ENCODE data around the gene VSIR.

The VSIR gene

DNA sequence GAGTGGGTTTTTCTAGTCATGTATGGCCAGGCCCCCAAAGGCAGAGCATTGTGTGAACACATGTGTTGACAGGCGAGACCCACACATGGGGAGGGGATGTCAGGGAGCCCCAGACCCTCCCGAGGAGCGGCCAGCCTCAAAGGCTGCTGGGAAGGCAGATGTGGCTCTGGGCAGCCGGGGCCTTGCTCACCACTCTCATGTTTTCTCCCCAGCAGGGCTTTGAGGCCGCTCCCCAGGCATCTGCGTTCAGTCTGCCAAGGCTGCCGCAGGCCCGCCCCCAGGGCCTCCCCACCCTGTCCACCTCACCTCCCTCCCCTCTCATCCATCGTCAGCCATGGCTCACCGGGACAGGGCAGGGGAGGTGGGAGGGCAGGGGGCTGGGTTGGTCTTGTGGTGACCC lies 16.6 kb upstream of the VSIR start:
- DNase-seq (ENCODE audit: low read depth), result no peak
- TF ChIP-seq, protein P1, sequence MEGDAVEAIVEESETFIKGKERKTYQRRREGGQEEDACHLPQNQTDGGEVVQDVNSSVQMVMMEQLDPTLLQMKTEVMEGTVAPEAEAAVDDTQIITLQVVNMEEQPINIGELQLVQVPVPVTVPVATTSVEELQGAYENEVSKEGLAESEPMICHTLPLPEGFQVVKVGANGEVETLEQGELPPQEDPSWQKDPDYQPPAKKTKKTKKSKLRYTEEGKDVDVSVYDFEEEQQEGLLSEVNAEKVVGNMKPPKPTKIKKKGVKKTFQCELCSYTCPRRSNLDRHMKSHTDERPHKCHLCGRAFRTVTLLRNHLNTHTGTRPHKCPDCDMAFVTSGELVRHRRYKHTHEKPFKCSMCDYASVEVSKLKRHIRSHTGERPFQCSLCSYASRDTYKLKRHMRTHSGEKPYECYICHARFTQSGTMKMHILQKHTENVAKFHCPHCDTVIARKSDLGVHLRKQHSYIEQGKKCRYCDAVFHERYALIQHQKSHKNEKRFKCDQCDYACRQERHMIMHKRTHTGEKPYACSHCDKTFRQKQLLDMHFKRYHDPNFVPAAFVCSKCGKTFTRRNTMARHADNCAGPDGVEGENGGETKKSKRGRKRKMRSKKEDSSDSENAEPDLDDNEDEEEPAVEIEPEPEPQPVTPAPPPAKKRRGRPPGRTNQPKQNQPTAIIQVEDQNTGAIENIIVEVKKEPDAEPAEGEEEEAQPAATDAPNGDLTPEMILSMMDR (IDR thresholded peaks at IDR 0.05; ENCODE audit: insufficient read depth, low read depth, low read length, missing control alignments), result no peak
- no peak overlapping the region for H3K4me3 ChIP-seq (ENCODE audit: low read length)

DNA sequence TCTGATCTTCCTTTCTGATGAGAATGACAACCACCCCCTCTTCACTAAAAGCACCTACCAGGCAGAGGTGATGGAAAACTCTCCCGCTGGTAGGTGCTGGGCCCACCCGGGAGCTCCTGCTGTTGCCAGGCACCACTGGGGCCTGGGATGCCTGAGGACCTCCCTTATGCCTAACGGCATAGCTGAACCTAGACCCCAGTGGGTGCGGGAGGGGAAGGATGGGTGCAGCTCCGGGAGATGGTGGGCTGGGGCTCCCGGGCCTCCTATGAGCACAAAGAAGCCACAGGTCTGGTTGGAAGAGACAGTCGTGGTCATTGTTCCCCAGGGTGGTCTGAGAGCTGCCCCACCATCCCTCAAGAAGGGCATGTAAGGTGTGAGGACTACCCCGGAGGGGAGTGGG lies 15.6 kb upstream of the VSIR start:
- no peak overlapping the region for H3K4me3 ChIP-seq (ENCODE audit: low read length)
- DNase-seq (ENCODE audit: low read depth), result no peak

DNA sequence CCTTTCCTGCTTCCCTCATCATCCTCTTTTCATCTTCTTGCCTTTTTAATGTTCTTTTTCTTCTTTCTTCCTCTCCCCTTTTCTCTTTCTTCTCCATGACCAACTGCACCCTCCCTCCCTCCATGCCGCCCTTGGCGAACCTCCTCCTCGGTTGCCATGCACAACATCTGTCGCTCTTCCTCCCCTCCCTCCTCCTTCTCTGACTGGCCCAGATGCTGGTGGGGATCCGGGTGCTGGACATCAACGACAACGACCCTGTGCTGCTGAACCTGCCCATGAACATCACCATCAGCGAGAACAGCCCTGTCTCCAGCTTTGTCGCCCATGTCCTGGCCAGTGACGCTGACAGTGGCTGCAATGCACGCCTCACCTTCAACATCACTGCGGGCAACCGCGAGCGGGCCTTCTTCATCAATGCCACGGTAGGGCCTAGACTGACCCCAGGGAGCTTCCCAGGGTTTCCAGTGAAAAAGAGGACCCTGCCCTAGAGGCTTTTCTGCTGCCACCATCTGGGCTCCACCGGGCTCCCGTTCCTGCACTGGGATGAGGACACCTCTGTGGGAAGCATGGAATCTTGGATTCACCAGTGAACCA lies 11.5 kb upstream of the VSIR start:
- TF ChIP-seq, protein P1 (IDR thresholded peaks at IDR 0.05; ENCODE audit: insufficient read depth, low read depth, low read length, missing control alignments), result no peak
- no peak for DNase-seq (ENCODE audit: low read depth)
- no peak overlapping the region for H3K4me3 ChIP-seq (ENCODE audit: low read length)

More for the DNA sequence above, 15.6 kb upstream of the VSIR start:
- TF ChIP-seq, protein P1 (IDR thresholded peaks at IDR 0.05; ENCODE audit: insufficient read depth, low read depth, low read length, missing control alignments), result no peak

DNA sequence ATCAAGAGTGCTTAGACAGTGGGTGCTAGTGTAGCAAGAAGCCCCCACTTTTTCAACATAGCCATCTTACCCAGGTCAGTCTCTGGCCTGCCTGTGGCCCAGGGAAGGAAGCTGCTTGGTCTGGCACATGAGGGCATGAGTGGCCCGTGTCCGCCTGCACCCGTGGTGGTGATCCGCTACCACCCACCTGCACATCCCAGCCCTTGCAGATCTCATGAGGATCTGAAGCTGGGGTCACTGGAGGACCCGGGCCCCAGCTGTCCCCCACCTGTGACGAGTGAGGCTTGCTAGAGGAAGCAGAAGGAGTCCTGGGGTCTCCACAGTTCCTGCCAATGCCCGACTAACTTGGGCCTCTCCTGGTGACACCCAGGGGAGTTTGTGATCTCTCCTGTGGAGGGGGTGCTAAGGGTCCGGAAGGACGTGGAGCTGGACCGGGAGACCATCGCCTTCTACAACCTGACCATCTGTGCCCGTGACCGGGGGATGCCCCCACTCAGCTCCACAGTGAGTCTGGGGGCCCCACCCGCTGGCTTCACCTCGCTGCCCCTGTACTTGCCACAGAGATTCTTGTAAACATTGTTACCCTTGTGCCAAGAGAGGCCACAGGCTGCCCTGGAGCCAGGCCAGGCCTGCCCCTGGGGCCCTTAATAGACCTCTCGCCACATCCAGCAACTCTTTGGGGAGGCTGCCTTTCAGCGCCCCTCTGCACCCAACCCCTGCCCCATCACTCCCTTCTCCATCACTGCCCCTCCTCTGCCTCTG lies 10.8 kb upstream of the VSIR start:
- H3K4me3 ChIP-seq (ENCODE audit: low read length), result no peak overlapping the region
- DNase-seq (ENCODE audit: low read depth), result no peak
- TF ChIP-seq, protein P1 (IDR thresholded peaks at IDR 0.05; ENCODE audit: insufficient read depth, low read depth, low read length, missing control alignments), result no peak

DNA sequence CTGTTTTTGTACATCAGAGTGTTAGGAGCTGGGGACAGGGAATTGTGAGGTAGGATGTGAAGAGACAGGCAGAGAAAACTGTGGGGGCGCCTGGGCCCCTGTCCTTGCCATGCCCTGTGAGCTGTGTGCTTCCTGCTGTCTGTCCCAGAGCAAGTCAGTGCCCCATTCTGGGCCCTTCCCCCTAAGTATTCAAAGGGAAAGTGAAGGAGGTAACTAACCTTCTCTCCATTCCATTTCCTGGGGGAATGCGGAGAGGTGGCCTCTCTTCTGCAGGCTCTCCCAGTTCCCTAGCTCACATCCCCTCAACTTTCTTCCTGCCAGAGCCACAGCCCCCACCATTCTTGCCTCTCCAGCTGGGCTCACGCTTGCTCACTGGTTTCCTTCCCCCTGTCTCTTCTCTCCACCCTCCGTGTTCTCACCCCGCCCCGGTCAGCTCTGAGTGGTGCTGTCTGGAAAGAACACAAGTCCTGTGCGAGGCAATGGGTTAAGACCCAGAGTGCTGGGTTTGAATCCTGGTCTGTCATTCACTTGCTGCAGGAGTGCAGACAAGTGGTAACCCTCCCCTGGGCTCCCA lies 9.7 kb upstream of the VSIR start:
- no peak overlapping the region for H3K4me3 ChIP-seq (ENCODE audit: low read length)
- no peak for DNase-seq (ENCODE audit: low read depth)
- TF ChIP-seq, protein P1 (IDR thresholded peaks at IDR 0.05; ENCODE audit: insufficient read depth, low read depth, low read length, missing control alignments), result no peak

DNA sequence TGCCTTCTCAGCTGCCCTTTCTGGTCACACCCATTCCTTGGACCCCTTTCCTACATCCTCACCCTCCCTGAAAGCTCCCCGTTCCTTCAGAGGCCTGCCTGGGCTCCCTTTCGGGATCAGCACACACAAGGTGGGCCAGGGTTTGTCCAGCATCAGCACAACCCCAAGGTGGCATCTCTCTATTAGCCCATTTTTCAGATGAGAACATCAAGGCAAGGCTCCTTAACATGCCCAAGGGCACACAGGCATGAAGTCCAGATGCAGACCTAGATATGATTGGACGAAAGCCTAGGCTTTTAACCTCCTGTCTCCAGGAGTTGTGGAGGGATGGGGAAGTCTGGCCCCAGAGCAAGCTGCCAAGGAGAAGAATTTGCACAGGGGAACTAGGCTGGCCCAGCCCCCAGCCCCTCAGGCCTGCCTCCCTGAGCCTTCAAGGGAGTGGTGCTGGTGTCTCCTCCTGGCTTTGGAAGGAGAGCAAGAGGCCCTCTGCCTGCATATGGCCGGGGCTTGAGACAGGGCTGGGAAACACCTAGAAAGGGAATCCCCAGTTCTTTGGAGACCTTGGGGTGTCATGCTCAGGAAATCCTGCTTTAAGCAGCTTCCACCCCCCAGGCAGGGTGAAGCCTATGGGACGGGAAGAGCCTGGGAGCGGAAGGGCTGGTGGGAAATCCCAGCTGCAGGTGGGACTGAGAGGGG lies 9.0 kb upstream of the VSIR start:
- TF ChIP-seq, protein P1 (IDR thresholded peaks at IDR 0.05; ENCODE audit: insufficient read depth, low read depth, low read length, missing control alignments), result no peak
- no peak for DNase-seq (ENCODE audit: low read depth)
- H3K4me3 ChIP-seq (ENCODE audit: low read length), result no peak overlapping the region
